ENCODE results near the gene STRA8. TPM values are rescaled to one million over a fixed set of nuclear protein-coding genes. Genes with fewer than 3 reads are reported as not detected.

STRA8 gene
- total RNA-seq, 1 experiment from 2014 or later, result not detected

DNA sequence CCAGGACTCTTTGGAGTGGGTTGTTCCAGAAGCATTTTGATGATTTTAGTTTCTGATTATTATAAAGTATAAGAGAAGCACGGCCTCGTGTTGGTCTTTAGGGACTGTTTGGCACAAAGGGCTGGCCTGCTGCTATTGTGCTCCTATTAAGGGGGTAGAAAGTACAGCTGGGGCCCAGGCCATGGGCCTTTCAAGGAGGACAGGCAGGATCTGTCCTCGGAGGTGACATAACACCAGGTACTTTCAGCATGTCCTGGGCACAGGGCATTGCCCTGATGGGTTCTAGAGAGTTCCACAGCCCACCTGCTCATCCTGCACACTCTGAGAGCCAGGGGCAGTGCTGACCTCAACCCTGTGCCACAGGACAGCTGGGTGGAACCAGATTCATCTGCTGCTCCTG is 24.9 kb downstream of the STRA8 start:
- Histone ChIP-seq H3K4ac (ENCODE audit: low read depth, low read length) (no peak overlapping the region), H2AK5ac (ENCODE audit: insufficient read length, low read length) (no peak overlapping the region), H3T11ph (ENCODE audit: low read length) (no peak overlapping the region), H3K18ac (ENCODE audit: insufficient read length, low read depth, low read length) (no peak overlapping the region), H2AFZ (ENCODE audit: low read length) (no peak overlapping the region), H3K4me2 (ENCODE audit: insufficient read depth, insufficient read length, low read length) (no peak overlapping the region), H3K23me2 (ENCODE audit: insufficient read length, low read depth, low read length, poor library complexity, severe bottlenecking) (no peaks in the 10 kb centered on the region), H3K79me1 (ENCODE audit: insufficient read depth, low read depth, low read length, poor library complexity, severe bottlenecking) (no peaks in the 10 kb centered on the region), H3K23ac (ENCODE audit: insufficient read length, low read depth, low read length) (no peak overlapping the region), H3K27me3 (ENCODE audit: insufficient read depth, low read length) (no peaks in the 10 kb centered on the region), H2BK15ac (ENCODE audit: low read depth, low read length) (no peak overlapping the region), H3K14ac (ENCODE audit: insufficient read depth, low read length) (no peak overlapping the region), H2BK120ac (ENCODE audit: low read depth, low read length, poor library complexity, severe bottlenecking) (no peak overlapping the region), H4K91ac (ENCODE audit: insufficient read length, low read depth, low read length) (no peak overlapping the region), H2BK12ac (ENCODE audit: insufficient read length, low read depth, low read length) (no peak overlapping the region), H4K5ac (ENCODE audit: insufficient read length, low read depth, low read length) (no peak overlapping the region), H2BK20ac (ENCODE audit: low read depth, low read length, poor library complexity, severe bottlenecking) (no peak overlapping the region), H3K56ac (ENCODE audit: insufficient read length, low read depth, low read length) (no peak overlapping the region), H4K20me1 (ENCODE audit: control insufficient read depth, insufficient read depth, insufficient read length) (no peaks in the 10 kb centered on the region), H3K79me2 (ENCODE audit: insufficient read depth, low read length) (no peaks in the 10 kb centered on the region), H3K4me1 (ENCODE audit: insufficient read depth, low read length) (no peaks in the 10 kb centered on the region), H3K9me3 (ENCODE audit: control insufficient read depth, low read depth, low read length) (no peaks in the 10 kb centered on the region), H3K27ac (ENCODE audit: insufficient read length, low read depth, low read length) (no peak overlapping the region), H3K9ac (ENCODE audit: extremely low read depth, insufficient read length, low read length) (no peak overlapping the region), H2BK5ac (ENCODE audit: insufficient read length, low read length) (no peak overlapping the region), H4K8ac (replicated peaks; ENCODE audit: insufficient read length, low read depth, low read length) (no peak overlapping the region)
- peak; percentile 8 for DNase-seq
- Mint-ChIP-seq H3K4me1 (peaks cover 9% of the 10 kb centered on the region in 2 experiments; a peak in 2 of 4 replicates), H3K4me3 (no peak overlapping the region), H3K27me3 (ENCODE audit: low read depth) (no peaks in the 10 kb centered on the region; the same call in none of the 2 replicates), H3K9me3 (no peaks in the 10 kb centered on the region), H3K36me3 (ENCODE audit: insufficient read depth in 1 of 3, low read depth in 3 of 3) (no peaks in the 10 kb centered on the region; a peak in 1 of 7 replicates), H3K27ac (no peak overlapping the region)
- TF ChIP-seq, protein P1, sequence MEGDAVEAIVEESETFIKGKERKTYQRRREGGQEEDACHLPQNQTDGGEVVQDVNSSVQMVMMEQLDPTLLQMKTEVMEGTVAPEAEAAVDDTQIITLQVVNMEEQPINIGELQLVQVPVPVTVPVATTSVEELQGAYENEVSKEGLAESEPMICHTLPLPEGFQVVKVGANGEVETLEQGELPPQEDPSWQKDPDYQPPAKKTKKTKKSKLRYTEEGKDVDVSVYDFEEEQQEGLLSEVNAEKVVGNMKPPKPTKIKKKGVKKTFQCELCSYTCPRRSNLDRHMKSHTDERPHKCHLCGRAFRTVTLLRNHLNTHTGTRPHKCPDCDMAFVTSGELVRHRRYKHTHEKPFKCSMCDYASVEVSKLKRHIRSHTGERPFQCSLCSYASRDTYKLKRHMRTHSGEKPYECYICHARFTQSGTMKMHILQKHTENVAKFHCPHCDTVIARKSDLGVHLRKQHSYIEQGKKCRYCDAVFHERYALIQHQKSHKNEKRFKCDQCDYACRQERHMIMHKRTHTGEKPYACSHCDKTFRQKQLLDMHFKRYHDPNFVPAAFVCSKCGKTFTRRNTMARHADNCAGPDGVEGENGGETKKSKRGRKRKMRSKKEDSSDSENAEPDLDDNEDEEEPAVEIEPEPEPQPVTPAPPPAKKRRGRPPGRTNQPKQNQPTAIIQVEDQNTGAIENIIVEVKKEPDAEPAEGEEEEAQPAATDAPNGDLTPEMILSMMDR (conservative IDR thresholded peaks at IDR 0.05), result no peak
- no CpG with 5 or more reads among the region's 3 CpGs for WGBS (ENCODE audit: extremely low coverage, insufficient read length, low lambda C conversion rate)

All from H9 (cell line).